ENCODE results near the gene ZDHHC20. TPM values are rescaled to one million over a fixed set of nuclear protein-coding genes. Genes with fewer than 3 reads are reported as not detected.
A peak's percentile ranks its signal among the peaks of the same experiment; 100 is the strongest.

Gene ZDHHC20
- total and polyA plus RNA-seq, 2 of the 4 experiments (the other 2 are of a cell fraction): 16.1 to 72.4 TPM

DNA sequence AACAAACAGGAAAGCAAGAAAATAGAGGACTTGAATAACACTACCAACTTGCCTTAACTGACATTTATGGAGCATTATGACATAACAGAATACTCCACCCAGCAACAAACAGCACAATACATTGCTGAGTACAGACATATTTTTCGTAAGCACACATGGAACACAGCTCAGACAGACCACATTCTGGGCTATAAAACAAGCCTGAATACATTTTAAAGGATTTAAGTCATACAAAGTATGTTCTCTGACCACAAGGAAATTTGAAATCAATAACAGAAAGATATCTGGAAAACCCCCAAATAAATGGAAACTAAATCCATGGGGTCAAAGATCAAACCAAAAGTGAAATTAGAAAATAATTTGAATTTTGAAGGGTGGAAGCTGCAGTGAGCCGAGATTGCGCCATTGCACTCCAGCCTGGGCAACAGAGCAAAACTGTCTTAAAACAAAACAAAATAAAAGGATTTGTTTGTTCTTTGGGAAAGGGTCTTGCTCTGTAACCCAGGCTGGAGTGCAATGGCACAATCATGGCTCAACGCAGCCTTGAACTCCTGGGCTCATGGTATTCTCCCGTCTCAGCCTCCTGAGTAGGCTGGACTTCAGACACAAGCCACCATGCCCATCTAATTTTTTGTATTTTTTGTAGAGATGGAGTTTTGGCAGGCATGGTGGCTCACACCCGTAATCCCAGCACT lies 5.6 kb downstream of the ZDHHC20 start:
- H3K36me3 ChIP-seq (ENCODE audit: control insufficient read depth, insufficient read depth, low read length): no peaks in the 10 kb centered on the region
- no peak overlapping the region for H2AK9ac ChIP-seq (replicated peaks; ENCODE audit: low read depth, low read length, poor library complexity)
- no peaks in the 10 kb centered on the region for H3K9me3 ChIP-seq (ENCODE audit: control insufficient read depth, insufficient read depth, low read length)
- ChIA-PET CTCF (no interaction called here), POLR2A (ENCODE audit: unreplicated experiment) (no interaction called here)
- in situ Hi-C loops (cut with MboI; ENCODE audit: low sequenced_read_pairs) (no loop called here), intact Hi-C loops (cut with micrococcal nuclease) (no loop called here), dilution Hi-C loops (cut with HindIII; ENCODE audit: low sequenced_read_pairs, unreplicated experiment) (no loop called here)
- H3K4ac ChIP-seq (ENCODE audit: low read depth, low read length): no peak overlapping the region
- no peak overlapping the region for H3K18ac ChIP-seq (ENCODE audit: low read depth, low read length)
- H4K5ac ChIP-seq (ENCODE audit: low read depth, low read length): no peak overlapping the region
- no peak overlapping the region for H3K4me3 ChIP-seq (ENCODE audit: insufficient read depth, low read depth, low read length)
- H3K4me2 ChIP-seq (ENCODE audit: low read depth, low read length): no peak overlapping the region
- 0 out of 2 replicates have a peak, but pooled peaks cover 3% of the 10 kb centered on the region for H3K9me1 ChIP-seq (ENCODE audit: insufficient read depth, low read length)
- H2AFZ ChIP-seq (replicated peaks; ENCODE audit: low read length, poor library complexity): no peak overlapping the region
- no peaks in the 10 kb centered on the region for H3K4me1 ChIP-seq (ENCODE audit: control insufficient read depth, insufficient read depth, low read length)
- peaks cover 15 to 38% of the 10 kb centered on the region in 2 experiments for H3K79me1 ChIP-seq (ENCODE audit: low read depth in 1 of 2, low read length in 2 of 2)
- H2BK120ac ChIP-seq (ENCODE audit: low read depth, low read length): no peak overlapping the region
- DNase-seq (no peak), ATAC-seq (ENCODE audit: low read depth) (no peak)
- H2BK5ac ChIP-seq (ENCODE audit: low read depth, low read length, poor library complexity, severe bottlenecking): no peak overlapping the region
- 0 out of 2 replicates have a peak, but pooled peaks have one; percentile 15 for TF ChIP-seq CEBPB (IDR thresholded peaks at IDR 0.05; ENCODE audit: low read depth, low read length)
- TF ChIP-seq BHLHE40 (IDR thresholded peaks at IDR 0.05; ENCODE audit: low read depth, low read length): no peak
- no peak overlapping the region for H3K9ac ChIP-seq (ENCODE audit: low read depth, low read length)
- no peaks in the 10 kb centered on the region for H3K27me3 ChIP-seq (ENCODE audit: control insufficient read depth, insufficient read depth, low read length)
- no peak overlapping the region for H2BK15ac ChIP-seq (ENCODE audit: low read depth, low read length)
- no peak overlapping the region for H4K91ac ChIP-seq (ENCODE audit: insufficient read depth, low read depth, low read length)
- no TSS peak for BruUV-seq (replicated peaks)
- H2BK20ac ChIP-seq (ENCODE audit: low read depth, low read length): no peak overlapping the region
- no peak overlapping the region for H2AK5ac ChIP-seq (ENCODE audit: low read depth, low read length)
- no peak overlapping the region for H3K27ac ChIP-seq (ENCODE audit: insufficient read depth, low read length)
- no peak overlapping the region for H4K8ac ChIP-seq (ENCODE audit: low read depth in 2 of 2, low read length in 2 of 2)
- no peak overlapping the region for H3K23ac ChIP-seq (ENCODE audit: low read depth, low read length)
- WGBS, 2 experiments (ENCODE audit: extremely low coverage in 2 of 2, insufficient read length in 1 of 2): no CpG with 5 or more reads among the region's 6 CpGs
- peaks cover 5% of the 10 kb centered on the region; the same call in 1 of the 2 replicates for H4K20me1 ChIP-seq (ENCODE audit: insufficient read depth, low read length)
- no peak overlapping the region for H3K56ac ChIP-seq (ENCODE audit: extremely low read depth, insufficient read depth, low read length)
- H3K14ac ChIP-seq (replicated peaks; ENCODE audit: low read depth, low read length): no peak overlapping the region
